Small intestine (tissue), 7 donors: ENCODE data around the gene PRKAG2. TPM values are rescaled to one million over a fixed set of nuclear protein-coding genes. Genes with fewer than 3 reads are reported as not detected.

Experiments used
- DNase-seq, 2 donors: peaks; one replicate each; pipeline versions ENCODE4 v3.0.0 to v3.0.0-alpha.2; 2013
- FAIRE-seq: peaks from 2 replicates; lab custom pipeline; 2012; peaks lifted over from hg19 to GRCh38; lab: Jason Lieb, UNC
- H3K27ac ChIP-seq, 3 donors: one replicate each; pipeline ENCODE4 v1.5.1; 2013; ENCODE audit warnings: low read length in 2 of 3, mild to moderate bottlenecking in 2 of 3, control low read depth in 1 of 3, inconsistent platforms in 1 of 3, low read depth in 1 of 3, moderate library complexity in 1 of 3
- H3K27me3 ChIP-seq, 3 donors: one replicate each; pipeline ENCODE4 v1.6.1; 2013; ENCODE audit warnings: low read length in 3 of 3, inconsistent platforms in 1 of 3; ENCODE audit not compliant: control insufficient read depth in 3 of 3, insufficient read depth in 3 of 3
- H3K36me3 ChIP-seq, 3 donors: one replicate each; pipeline ENCODE4 v1.6.1; 2013; ENCODE audit warnings: low read length in 3 of 3, inconsistent platforms in 1 of 3, low read depth in 1 of 3, mild to moderate bottlenecking in 1 of 3, moderate library complexity in 1 of 3; ENCODE audit not compliant: control insufficient read depth in 3 of 3, insufficient read depth in 2 of 3
- H3K4me1 ChIP-seq, 3 donors: one replicate each; pipeline ENCODE4 v1.6.1; 2013; ENCODE audit warnings: low read length in 2 of 3, inconsistent platforms in 1 of 3, low read depth in 1 of 3, mild to moderate bottlenecking in 1 of 3, moderate library complexity in 1 of 3; ENCODE audit not compliant: control insufficient read depth in 3 of 3, insufficient read depth in 2 of 3
- H3K4me3 ChIP-seq, 3 donors: one replicate each; pipeline ENCODE4 v1.5.1; 2013; ENCODE audit warnings: low read length in 3 of 3, control low read depth in 1 of 3, inconsistent platforms in 1 of 3, low read depth in 1 of 3, mild to moderate bottlenecking in 1 of 3, moderate library complexity in 1 of 3
- H3K9me3 ChIP-seq, 2 donors: one replicate each; pipeline ENCODE4 v1.6.1; 2013; ENCODE audit warnings: low read depth in 1 of 2, low read length in 1 of 2; ENCODE audit not compliant: control insufficient read depth in 2 of 2, insufficient read depth in 1 of 2
- WGBS, 3 donors: extraction: QIAGEN DNeasy Blood & Tissue Kit; methylation state at CpG; one replicate each; pipeline ENCODE4 v1.1.7; 2013; 5-methylcytosine and 5-hydroxymethylcytosine counted together
- polyA plus RNA-seq, 4 donors: library from polyadenylated mRNA; stranded (reverse) in 3 of 4; unstranded in 1 of 4; fragments of 200-250 nt in 3 of 4; fragments of 120-200 nt in 1 of 4; gene quantifications; one replicate each; pipeline versions ENCODE4 v1.2.1 to v1.2.3, GENCODE V29; 2013
- donor health status: healthy with polysubstance abuse.
- donor health status: control.
- donor health status: control.
- donor health status: Bipolar disorder and iron deficiency.
- donor health status: healthy.

The PRKAG2 gene
- polyA plus RNA-seq, 4 donors, result 26.3 to 57.9 (median 49.4) TPM

DNA sequence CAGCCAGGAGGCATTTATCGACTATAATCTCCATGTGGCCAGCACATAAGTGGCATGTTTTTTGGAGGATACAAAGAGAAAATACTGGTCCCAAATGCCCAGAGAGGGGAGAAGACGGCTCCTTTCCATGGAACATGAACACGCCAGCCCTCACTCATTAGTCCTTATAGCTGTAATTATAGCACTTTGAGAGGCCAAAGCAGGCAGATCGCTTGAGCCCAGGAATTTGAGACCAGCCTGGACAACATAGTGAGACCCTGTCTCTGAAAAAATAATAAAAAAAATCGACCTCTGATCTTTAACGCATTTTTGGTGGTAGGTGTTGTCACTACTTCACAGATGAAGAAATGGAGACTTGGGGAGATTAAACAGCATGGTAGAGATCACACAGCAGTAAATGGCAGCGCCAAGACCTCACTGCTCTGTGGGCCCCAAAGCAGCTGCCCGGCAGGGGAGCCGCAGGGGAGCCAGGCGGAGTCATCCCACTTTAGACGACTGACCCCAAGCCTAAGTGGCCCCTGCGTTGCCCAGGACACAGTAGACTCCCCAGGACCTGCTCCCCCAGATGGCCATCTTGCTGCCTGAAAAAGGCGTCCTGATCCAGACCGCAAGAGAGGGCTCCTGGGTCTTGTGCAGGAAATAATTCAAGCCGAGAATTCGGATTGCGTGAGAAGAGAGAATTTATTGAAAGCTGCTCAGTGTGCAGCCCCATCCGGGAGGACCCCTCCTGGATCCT, 21.2 kb upstream of the PRKAG2 start:
- Histone ChIP-seq H3K36me3 (no peaks in the 10 kb centered on the region), H3K27me3 (peaks cover 0 to 3% (median 0%) of the 10 kb centered on the region in 3 donors), H3K4me1 (peaks cover 0 to 50% (median 0%) of the 10 kb centered on the region in 3 donors), H3K4me3 (no peak overlapping the region), H3K9me3 (no peaks in the 10 kb centered on the region), H3K27ac (no peak overlapping the region)
- WGBS, 3 donors, result 83 to 88% (median 86%) methylated on average over 18 of the region's 18 CpGs
- FAIRE-seq (no peak), DNase-seq (no peak)

DNA sequence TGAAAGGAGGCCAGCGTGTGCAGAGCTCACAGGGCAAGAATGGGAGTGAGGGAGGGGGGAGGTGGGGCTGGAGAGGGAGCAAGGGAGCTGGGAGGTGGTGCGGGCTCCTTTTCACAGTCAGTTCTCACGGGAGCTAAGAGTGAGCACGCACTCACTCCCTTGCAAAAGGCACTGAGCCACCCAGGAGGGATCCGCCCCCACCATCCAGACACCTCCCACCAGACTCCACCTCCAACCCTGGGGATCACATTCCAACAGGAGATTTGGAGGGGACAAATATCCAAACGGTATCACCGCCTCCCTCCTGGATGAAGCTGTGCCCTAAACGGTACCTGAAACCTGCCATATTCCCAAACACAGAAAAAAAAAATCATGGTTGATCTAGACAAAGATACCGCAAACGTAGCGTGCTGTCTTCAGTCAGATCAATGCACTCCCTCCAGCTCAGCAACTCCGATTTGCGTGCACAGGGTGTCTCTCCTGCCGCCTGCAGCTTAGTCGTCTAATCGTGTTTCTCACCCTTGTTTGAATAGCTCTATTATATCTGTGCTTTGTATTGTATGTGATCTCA, 20.3 kb upstream of the PRKAG2 start:
- Histone ChIP-seq H3K27me3 (peaks cover 0 to 3% (median 0%) of the 10 kb centered on the region in 3 donors), H3K27ac (no peak overlapping the region), H3K4me1 (peaks cover 0 to 51% (median 0%) of the 10 kb centered on the region in 3 donors), H3K4me3 (peak overlapping the region in 1 of 3 donors; percentile 12), H3K9me3 (no peaks in the 10 kb centered on the region), H3K36me3 (no peaks in the 10 kb centered on the region)
- DNase-seq (peak; percentile 42 to 59), FAIRE-seq (no peak)
- WGBS, 3 donors, result 11 to 30% (median 23%) methylated on average over 16 of the region's 16 CpGs

DNA sequence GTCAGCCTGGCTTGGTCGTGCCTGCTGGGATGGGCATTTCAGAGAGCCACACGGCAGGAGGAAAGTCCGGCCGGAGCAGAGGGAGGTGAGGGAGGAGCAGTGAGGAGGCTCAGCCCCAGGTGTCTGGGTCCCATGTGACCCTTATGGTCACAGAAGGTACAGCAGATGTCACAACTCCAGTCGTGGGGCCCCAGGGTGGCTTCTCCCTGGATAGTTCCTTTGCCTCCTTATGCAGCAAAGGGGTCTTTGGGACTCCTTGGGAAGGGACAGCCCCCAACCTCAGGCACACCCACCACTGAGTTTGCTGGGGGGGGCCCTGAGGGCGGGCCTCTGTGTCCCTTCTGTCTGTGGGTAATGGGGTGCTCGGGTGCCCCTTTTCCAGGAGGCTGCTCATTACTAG, 19.6 kb upstream of the PRKAG2 start:
- WGBS, 3 donors, result 51 to 75% (median 52%) methylated on average over 7 of the region's 7 CpGs
- H3K9me3 ChIP-seq, result no peaks in the 10 kb centered on the region
- H3K27ac ChIP-seq, result peak overlapping the region in 1 of 3 donors; percentile 22
- H3K4me3 ChIP-seq, result no peak overlapping the region
- H3K4me1 ChIP-seq, result peaks cover 0 to 58% (median 0%) of the 10 kb centered on the region in 3 donors
- DNase-seq (peak in 1 of 2 donors; percentile 59), FAIRE-seq (no peak)
- peaks cover 0 to 3% (median 0%) of the 10 kb centered on the region in 3 donors for H3K27me3 ChIP-seq
- no peaks in the 10 kb centered on the region for H3K36me3 ChIP-seq

DNA sequence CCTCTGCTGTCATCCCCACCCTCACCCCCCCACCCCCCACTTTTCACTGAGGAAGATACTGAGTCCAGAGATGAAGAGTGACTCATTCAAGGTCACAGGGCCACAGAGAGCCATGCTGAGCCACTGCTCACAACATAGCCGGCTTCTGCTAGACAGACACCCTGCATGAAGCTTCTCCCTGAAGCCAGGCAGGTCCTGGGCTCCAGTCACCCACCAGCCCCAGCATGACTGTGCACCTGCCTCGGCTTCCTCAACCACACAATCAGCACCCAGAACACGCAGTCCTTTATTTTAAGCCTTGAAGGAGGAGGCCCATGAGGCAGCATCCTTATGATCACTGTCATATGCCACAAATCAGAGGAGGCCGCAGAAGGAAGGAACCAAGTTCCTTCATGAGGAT, 19.2 kb upstream of the PRKAG2 start:
- no peak overlapping the region for H3K27ac ChIP-seq
- DNase-seq (peak in 1 of 2 donors; percentile 53), FAIRE-seq (no peak)
- no peaks in the 10 kb centered on the region for H3K9me3 ChIP-seq
- H3K4me3 ChIP-seq, result no peak overlapping the region
- WGBS, 3 donors, result 52 to 86% (median 72%) methylated on average over 4 of the region's 4 CpGs
- no peaks in the 10 kb centered on the region for H3K36me3 ChIP-seq
- H3K27me3 ChIP-seq, result peaks cover 0 to under 1% (median 0%) of the 10 kb centered on the region in 3 donors
- peaks cover 0 to 62% (median 0%) of the 10 kb centered on the region in 3 donors for H3K4me1 ChIP-seq

- H3K4me1 ChIP-seq, result peaks cover 0 to 67% (median 0%) of the 10 kb centered on the region in 3 donors
- H3K36me3 ChIP-seq, result no peaks in the 10 kb centered on the region
- 51 to 76% (median 64%) methylated on average over 10 of the region's 10 CpGs for WGBS, 3 donors
- H3K27me3 ChIP-seq, result no peaks in the 10 kb centered on the region
- DNase-seq (no peak), FAIRE-seq (no peak)
- no peaks in the 10 kb centered on the region for H3K9me3 ChIP-seq
- no peak overlapping the region for H3K4me3 ChIP-seq
- H3K27ac ChIP-seq, result no peak overlapping the region
Observed at GRCh38 chr7:151895631-151896031, 18.7 kb upstream of the PRKAG2 start.

DNA sequence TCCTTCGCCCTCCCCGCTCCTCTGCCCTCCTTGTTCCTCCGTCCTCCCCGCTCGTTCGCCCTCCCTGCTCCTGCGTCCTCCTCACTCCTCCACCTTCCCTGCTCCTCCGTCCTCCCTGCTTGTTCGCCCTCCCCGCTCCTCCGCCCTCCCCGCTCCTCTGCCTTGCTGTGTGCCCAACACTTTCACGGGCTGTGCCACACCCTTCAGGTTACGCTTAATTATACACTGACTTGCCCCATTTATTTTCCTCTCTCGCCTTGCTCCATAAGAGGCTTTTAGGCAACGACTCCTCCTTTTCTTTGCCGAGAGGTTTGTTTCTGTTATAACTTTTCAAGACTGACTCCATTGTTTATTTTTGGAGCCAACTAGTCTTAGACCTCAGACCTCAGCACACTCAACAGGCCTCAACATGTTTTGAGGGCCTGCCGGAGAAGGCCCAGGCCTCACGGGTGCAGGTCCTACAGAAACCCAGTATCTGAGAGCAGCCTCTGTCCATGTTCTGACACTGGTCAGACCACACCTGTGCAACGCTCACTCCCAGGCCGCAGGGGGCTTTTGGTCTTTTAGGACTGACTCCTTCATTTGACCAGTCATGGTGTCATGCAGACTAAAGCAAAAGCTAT, 18.2 kb upstream of the PRKAG2 start:
- Histone ChIP-seq H3K27ac (no peak overlapping the region), H3K4me1 (peaks cover 0 to 64% (median 0%) of the 10 kb centered on the region in 3 donors), H3K27me3 (no peaks in the 10 kb centered on the region), H3K9me3 (no peaks in the 10 kb centered on the region), H3K36me3 (no peaks in the 10 kb centered on the region), H3K4me3 (no peak overlapping the region)
- DNase-seq (peak in 1 of 2 donors; percentile 53), FAIRE-seq (no peak)
- WGBS, 3 donors, result 27 to 63% (median 48%) methylated on average over 21 of the region's 21 CpGs

- WGBS, 3 donors, result 11 to 66% (median 46%) methylated on average over 37 to 39 of the region's 40 CpGs
- H3K27me3 ChIP-seq, result no peaks in the 10 kb centered on the region
- FAIRE-seq (no peak), DNase-seq (peak; percentile 71 to 75)
- H3K4me3 ChIP-seq, result no peak overlapping the region
- H3K36me3 ChIP-seq, result no peaks in the 10 kb centered on the region
- no peaks in the 10 kb centered on the region for H3K9me3 ChIP-seq
- H3K27ac ChIP-seq, result peak overlapping the region in 1 of 3 donors; percentile 12
- peaks cover 0 to 58% (median 0%) of the 10 kb centered on the region in 3 donors for H3K4me1 ChIP-seq
Observed at GRCh38 chr7:151894111-151895007, 17.4 kb upstream of the PRKAG2 start.
